ENCODE results near the gene PAQR8.
"Not testable (repeated sequence)": the region's sequence is repeated elsewhere in the genome, so short reads cannot be mapped to it uniquely, and the experiment has no call there.

PAQR8 gene

GRCh38 chr6:52415917-52416628 is 54.1 kb downstream of the PAQR8 start:
- no peak for DNase-seq

GRCh38 chr6:52416629-52417151 is 54.7 kb downstream of the PAQR8 start:
- peak; percentile 30 for DNase-seq

GRCh38 chr6:52417675-52418111 is 55.7 kb downstream of the PAQR8 start:
- DNase-seq = no peak

GRCh38 chr6:52418606-52419005 is 56.7 kb downstream of the PAQR8 start:
- no peak for DNase-seq

GRCh38 chr6:52419809-52420667 is 58.1 kb downstream of the PAQR8 start, which contains the start of gene EFHC1:
EFHC1 (plus strand) TSS chr6:52420342; CDS start chr6:52420411, 69 bp downstream.
- DNase-seq = peak; percentile 96

GRCh38 chr6:52420668-52421358 is 58.9 kb downstream of the PAQR8 start:
- no peak for DNase-seq

- DNase-seq = no peak
These were observed 60.2 kb downstream of the PAQR8 start for GRCh38 chr6:52422156-52422555.

- no peak for DNase-seq
These were observed 61.5 kb downstream of the PAQR8 start for GRCh38 chr6:52423448-52423847.

- no peak for DNase-seq
These were observed 62.0 kb downstream of the PAQR8 start for GRCh38 chr6:52423971-52424381.

GRCh38 chr6:52424513-52424912 is 62.6 kb downstream of the PAQR8 start:
- DNase-seq = no peak

GRCh38 chr6:52426667-52427066 is 64.7 kb downstream of the PAQR8 start:
- DNase-seq = no peak

GRCh38 chr6:52433294-52433693 is 71.3 kb downstream of the PAQR8 start:
- DNase-seq = not testable (repeated sequence)

- DNase-seq = no peak
These were observed 73.4 kb downstream of the PAQR8 start for GRCh38 chr6:52435345-52435744.

GRCh38 chr6:52438926-52439325 is 77.0 kb downstream of the PAQR8 start:
- DNase-seq = no peak

- no peak for DNase-seq
These were observed 92.6 kb downstream of the PAQR8 start for GRCh38 chr6:52454556-52454955.

- DNase-seq = no peak
These were observed 95.1 kb downstream of the PAQR8 start for GRCh38 chr6:52457096-52457495.
